ENCODE results near the gene ZNF835.

- no peak for TF ChIP-seq CTCF (conservative IDR thresholded peaks at IDR 0.05)
- no peak for TF ChIP-seq EZH2 (IDR thresholded peaks at IDR 0.05; ENCODE audit: low read depth)
Observed at GRCh38 chr19:56678205-56678604, 6.6 kb upstream of the ZNF835 start.

Measured in PC-9 (cell line).